Measurements from ENCODE around the gene PLSCR3. TPM values are rescaled to one million over a fixed set of nuclear protein-coding genes. Genes with fewer than 3 reads are reported as not detected.

PLSCR3 gene
- total RNA-seq, 1 experiment from 2014 or later, result 43.8 TPM

DNA sequence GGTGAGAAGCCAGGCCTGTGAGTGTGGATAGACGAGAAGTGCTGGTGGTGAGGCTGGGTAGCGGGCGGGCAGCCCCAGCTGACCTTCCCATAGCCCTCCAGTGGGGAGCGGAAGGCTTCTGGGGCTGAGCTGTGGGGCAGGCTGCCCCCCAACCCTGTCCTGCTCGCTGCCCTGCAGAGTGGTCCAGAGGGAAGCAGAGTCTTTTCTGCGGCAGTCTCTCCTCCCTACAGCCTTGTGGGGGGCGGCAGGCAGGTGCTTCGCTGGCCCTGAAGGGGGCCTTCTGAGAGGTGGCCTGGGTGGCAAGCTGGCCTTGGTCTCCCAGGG lies 17.1 kb upstream of the PLSCR3 start (continued):
- TF ChIP-seq, protein P1, sequence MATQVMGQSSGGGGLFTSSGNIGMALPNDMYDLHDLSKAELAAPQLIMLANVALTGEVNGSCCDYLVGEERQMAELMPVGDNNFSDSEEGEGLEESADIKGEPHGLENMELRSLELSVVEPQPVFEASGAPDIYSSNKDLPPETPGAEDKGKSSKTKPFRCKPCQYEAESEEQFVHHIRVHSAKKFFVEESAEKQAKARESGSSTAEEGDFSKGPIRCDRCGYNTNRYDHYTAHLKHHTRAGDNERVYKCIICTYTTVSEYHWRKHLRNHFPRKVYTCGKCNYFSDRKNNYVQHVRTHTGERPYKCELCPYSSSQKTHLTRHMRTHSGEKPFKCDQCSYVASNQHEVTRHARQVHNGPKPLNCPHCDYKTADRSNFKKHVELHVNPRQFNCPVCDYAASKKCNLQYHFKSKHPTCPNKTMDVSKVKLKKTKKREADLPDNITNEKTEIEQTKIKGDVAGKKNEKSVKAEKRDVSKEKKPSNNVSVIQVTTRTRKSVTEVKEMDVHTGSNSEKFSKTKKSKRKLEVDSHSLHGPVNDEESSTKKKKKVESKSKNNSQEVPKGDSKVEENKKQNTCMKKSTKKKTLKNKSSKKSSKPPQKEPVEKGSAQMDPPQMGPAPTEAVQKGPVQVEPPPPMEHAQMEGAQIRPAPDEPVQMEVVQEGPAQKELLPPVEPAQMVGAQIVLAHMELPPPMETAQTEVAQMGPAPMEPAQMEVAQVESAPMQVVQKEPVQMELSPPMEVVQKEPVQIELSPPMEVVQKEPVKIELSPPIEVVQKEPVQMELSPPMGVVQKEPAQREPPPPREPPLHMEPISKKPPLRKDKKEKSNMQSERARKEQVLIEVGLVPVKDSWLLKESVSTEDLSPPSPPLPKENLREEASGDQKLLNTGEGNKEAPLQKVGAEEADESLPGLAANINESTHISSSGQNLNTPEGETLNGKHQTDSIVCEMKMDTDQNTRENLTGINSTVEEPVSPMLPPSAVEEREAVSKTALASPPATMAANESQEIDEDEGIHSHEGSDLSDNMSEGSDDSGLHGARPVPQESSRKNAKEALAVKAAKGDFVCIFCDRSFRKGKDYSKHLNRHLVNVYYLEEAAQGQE (IDR thresholded peaks at IDR 0.05; ENCODE audit: low read depth), result no peak

DNA sequence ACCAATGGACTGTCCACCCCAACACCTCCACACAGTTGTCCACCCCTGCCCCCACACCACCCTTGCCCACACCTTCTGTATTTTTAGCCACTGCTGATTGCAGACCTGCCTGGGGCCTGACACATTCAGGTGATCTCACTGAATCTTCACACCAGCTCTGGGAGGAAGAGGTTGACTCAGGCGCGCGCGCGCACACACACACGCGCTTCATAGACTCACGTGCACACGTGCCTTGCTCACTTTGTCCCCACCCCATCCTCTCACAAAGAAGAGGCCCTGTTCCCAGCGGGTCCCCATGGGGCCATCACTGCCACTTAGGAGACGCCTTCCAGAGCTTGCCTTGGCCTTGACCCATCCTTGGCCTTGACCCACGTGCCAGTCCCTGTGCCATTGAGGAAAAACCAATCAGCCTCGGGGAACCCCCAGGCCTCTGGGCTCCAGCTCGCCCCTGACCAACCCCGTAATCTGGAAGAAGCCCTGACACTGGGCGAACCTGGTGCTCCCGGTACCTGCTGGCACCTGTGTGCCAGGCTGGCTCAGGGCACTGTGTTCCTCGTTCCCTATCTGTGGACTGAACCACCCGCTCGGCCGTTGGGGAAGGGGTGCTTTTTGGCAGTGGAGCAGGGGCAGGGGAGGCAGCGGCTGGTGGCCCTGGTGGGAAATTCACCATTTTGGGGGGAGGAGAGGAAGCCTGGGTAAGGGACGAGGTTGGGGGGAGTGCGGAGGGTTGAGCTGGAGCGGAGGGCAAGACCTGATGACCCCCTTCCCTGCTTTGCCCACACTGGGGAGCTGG lies 16.5 kb upstream of the PLSCR3 start:
- no TSS peak for BruUV-seq (replicated peaks)
- H3K9me2 ChIP-seq (ENCODE audit: insufficient read depth), result no peaks in the 10 kb centered on the region
- no peak overlapping the region for H3K4me2 ChIP-seq (ENCODE audit: low read length)
- peaks cover 4 to 7% of the 10 kb centered on the region in 2 experiments; a peak in 3 of 4 replicates for H3K4me1 ChIP-seq (ENCODE audit: control insufficient read depth in 1 of 2, insufficient read depth in 2 of 2, low read length in 2 of 2)
- H3K27me3 ChIP-seq (ENCODE audit: insufficient read depth, low read length), result no peaks in the 10 kb centered on the region
- POLR2A ChIA-PET, result no interaction called here
- H3K9me3 ChIP-seq (ENCODE audit: control insufficient read depth in 1 of 2, insufficient read depth in 1 of 2, low read depth in 1 of 2, low read length in 2 of 2), result no peaks in the 10 kb centered on the region
- no peak for ATAC-seq
- TF ChIP-seq TCF7L2 (IDR thresholded peaks at IDR 0.05; ENCODE audit: borderline replicate concordance, extremely low read depth, insufficient read depth, insufficient read length) (no peak), ZFX (IDR thresholded peaks at IDR 0.05) (no peak), FOSL1 (IDR thresholded peaks at IDR 0.05; ENCODE audit: low read depth) (no peak), YY1 (IDR thresholded peaks at IDR 0.05; ENCODE audit: extremely low read depth, insufficient replicate concordance, low read depth, low read length) (no peak), EGR1 (IDR thresholded peaks at IDR 0.05; ENCODE audit: low read depth) (no peak), CBX3 (IDR thresholded peaks at IDR 0.05; ENCODE audit: low read depth) (no peak), POLR2A (IDR thresholded peaks at IDR 0.05; ENCODE audit: borderline replicate concordance, extremely low read depth, insufficient read depth, insufficient read length) (no peak), SRF (IDR thresholded peaks at IDR 0.05; ENCODE audit: low read depth) (no peak), JUND (IDR thresholded peaks at IDR 0.05) (no peak), RAD21 (IDR thresholded peaks at IDR 0.05; ENCODE audit: low read depth) (no peak), EZH2 (IDR thresholded peaks at IDR 0.05) (no peak), SP1 (IDR thresholded peaks at IDR 0.05; ENCODE audit: low read depth) (no peak)
- TF ChIP-seq, protein P2, sequence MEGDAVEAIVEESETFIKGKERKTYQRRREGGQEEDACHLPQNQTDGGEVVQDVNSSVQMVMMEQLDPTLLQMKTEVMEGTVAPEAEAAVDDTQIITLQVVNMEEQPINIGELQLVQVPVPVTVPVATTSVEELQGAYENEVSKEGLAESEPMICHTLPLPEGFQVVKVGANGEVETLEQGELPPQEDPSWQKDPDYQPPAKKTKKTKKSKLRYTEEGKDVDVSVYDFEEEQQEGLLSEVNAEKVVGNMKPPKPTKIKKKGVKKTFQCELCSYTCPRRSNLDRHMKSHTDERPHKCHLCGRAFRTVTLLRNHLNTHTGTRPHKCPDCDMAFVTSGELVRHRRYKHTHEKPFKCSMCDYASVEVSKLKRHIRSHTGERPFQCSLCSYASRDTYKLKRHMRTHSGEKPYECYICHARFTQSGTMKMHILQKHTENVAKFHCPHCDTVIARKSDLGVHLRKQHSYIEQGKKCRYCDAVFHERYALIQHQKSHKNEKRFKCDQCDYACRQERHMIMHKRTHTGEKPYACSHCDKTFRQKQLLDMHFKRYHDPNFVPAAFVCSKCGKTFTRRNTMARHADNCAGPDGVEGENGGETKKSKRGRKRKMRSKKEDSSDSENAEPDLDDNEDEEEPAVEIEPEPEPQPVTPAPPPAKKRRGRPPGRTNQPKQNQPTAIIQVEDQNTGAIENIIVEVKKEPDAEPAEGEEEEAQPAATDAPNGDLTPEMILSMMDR (IDR thresholded peaks at IDR 0.05 in 2 of 3, conservative IDR thresholded peaks at IDR 0.05 in 1 of 3; ENCODE audit: borderline replicate concordance in 1 of 3, insufficient read depth in 1 of 3, low read depth in 2 of 3, low read length in 2 of 3), result no peak
- TF ChIP-seq, protein P3, sequence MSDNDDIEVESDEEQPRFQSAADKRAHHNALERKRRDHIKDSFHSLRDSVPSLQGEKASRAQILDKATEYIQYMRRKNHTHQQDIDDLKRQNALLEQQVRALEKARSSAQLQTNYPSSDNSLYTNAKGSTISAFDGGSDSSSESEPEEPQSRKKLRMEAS (IDR thresholded peaks at IDR 0.05), result no peak
- TF ChIP-seq, protein P4, sequence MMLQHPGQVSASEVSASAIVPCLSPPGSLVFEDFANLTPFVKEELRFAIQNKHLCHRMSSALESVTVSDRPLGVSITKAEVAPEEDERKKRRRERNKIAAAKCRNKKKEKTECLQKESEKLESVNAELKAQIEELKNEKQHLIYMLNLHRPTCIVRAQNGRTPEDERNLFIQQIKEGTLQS (IDR thresholded peaks at IDR 0.05), result no peak
- peaks cover 2% of the 10 kb centered on the region; the same call in 1 of the 2 replicates for H3K79me2 ChIP-seq (ENCODE audit: insufficient read depth, low read length)
- no peak for DNase-seq (ENCODE audit: low read depth, low spot score)
- intact Hi-C loops (cut with micrococcal nuclease), result no loop called here
- H2AFZ ChIP-seq (ENCODE audit: low read depth, low read length, poor library complexity, severe bottlenecking), result no peak overlapping the region
- no peaks in the 10 kb centered on the region for H4K20me1 ChIP-seq (ENCODE audit: insufficient read depth)
- no peak overlapping the region for H3K4me3 ChIP-seq (replicated peaks in 1 of 2; ENCODE audit: low read depth in 1 of 2, low read length in 2 of 2)
- no peak overlapping the region for H3K27ac ChIP-seq (ENCODE audit: low read depth, low read length)
- no peak overlapping the region for H3K9ac ChIP-seq (ENCODE audit: low read length)
- RAD21 ChIA-PET (ENCODE audit: low non-redundant PET in 1 of 2, low total read pairs in 2 of 2, uncharacterized antibody in 2 of 2, unreplicated experiment in 2 of 2), result no interaction called here
- peaks cover 3 to 6% of the 10 kb centered on the region in 2 experiments; a peak in 2 of 4 replicates for H3K36me3 ChIP-seq (ENCODE audit: control insufficient read depth in 1 of 2, insufficient read depth in 2 of 2, low read length in 2 of 2)
- CTCF ChIA-PET, result no interaction called here
